Astrocyte (in vitro differentiated cells and primary cell): ENCODE results near the gene MED28. TPM values are rescaled to one million over a fixed set of nuclear protein-coding genes. Genes with fewer than 3 reads are reported as not detected.
A peak's percentile ranks its signal among the peaks of the same experiment; 100 is the strongest.
"Not testable (repeated sequence)": the region's sequence is repeated elsewhere in the genome, so short reads cannot be mapped to it uniquely, and the experiment has no call there.

Source experiments
- DNase-seq: peaks from one replicate; pipeline ENCODE4 v3.0.0-alpha.2; 2010; ENCODE audit warnings: low read depth
- FAIRE-seq: peaks from 2 replicates; lab custom pipeline; 2011; peaks lifted over from hg19 to GRCh38; lab: Jason Lieb, UNC
- H2AFZ ChIP-seq: 2 replicates; pipeline ENCODE4 v1.6.0; 2012; ENCODE audit warnings: low read depth, low read length, inconsistent platforms
- H3K27ac ChIP-seq: 2 replicates; pipeline ENCODE4 v1.5.1; 2011; ENCODE audit warnings: low read depth, low read length, inconsistent platforms
- H3K27me3 ChIP-seq: 2 replicates; pipeline ENCODE4 v1.6.0; 2011; ENCODE audit warnings: low read length, inconsistent platforms; ENCODE audit not compliant: insufficient read depth
- H3K36me3 ChIP-seq: 2 replicates; pipeline ENCODE4 v1.5.1; 2011; ENCODE audit warnings: low read length, inconsistent platforms; ENCODE audit not compliant: insufficient read depth
- H3K4me1 ChIP-seq: 2 replicates; pipeline ENCODE4 v1.5.1; 2011; ENCODE audit warnings: low read length, inconsistent platforms; ENCODE audit not compliant: insufficient read depth
- H3K4me2 ChIP-seq: 2 replicates; pipeline ENCODE4 v1.6.0; 2012; ENCODE audit warnings: low read length, inconsistent platforms
- H3K4me3 ChIP-seq: 2 replicates; pipeline ENCODE4 v1.5.1; 2011; ENCODE audit warnings: low read depth, mild to moderate bottlenecking, low read length, inconsistent platforms; ENCODE audit not compliant: insufficient read depth
- H3K79me2 ChIP-seq: 2 replicates; pipeline ENCODE4 v1.6.0; 2012; ENCODE audit warnings: mild to moderate bottlenecking, low read length, inconsistent platforms; ENCODE audit not compliant: insufficient read depth
- H3K9ac ChIP-seq: 2 replicates; pipeline ENCODE4 v1.6.0; 2012; ENCODE audit warnings: mild to moderate bottlenecking, low read length, inconsistent platforms
- H3K9me3 ChIP-seq: 2 replicates; pipeline ENCODE4 v1.5.1; 2012; ENCODE audit warnings: low read depth, mild to moderate bottlenecking, low read length, inconsistent platforms; ENCODE audit not compliant: insufficient read depth
- H4K20me1 ChIP-seq: 2 replicates; pipeline ENCODE4 v1.6.0; 2012; ENCODE audit warnings: low read length, inconsistent platforms; ENCODE audit not compliant: insufficient read depth
- H3K27ac Mint-ChIP-seq: one replicate; pipeline ENCODE4 v1.8.0; 2021; ENCODE audit warnings: mild to moderate bottlenecking, mixed read lengths; ENCODE audit not compliant: unreplicated experiment
- H3K27me3 Mint-ChIP-seq: one replicate; pipeline ENCODE4 v1.8.0; 2021; ENCODE audit warnings: low read depth, mixed read lengths; ENCODE audit not compliant: unreplicated experiment
- H3K36me3 Mint-ChIP-seq: one replicate; pipeline ENCODE4 v1.8.0; 2021; ENCODE audit warnings: low read depth, mixed read lengths; ENCODE audit not compliant: unreplicated experiment
- H3K4me1 Mint-ChIP-seq: one replicate; pipeline ENCODE4 v1.8.0; 2021; ENCODE audit warnings: low read depth, mixed read lengths; ENCODE audit not compliant: unreplicated experiment
- H3K4me3 Mint-ChIP-seq: one replicate; pipeline ENCODE4 v1.8.0; 2021; ENCODE audit warnings: mild to moderate bottlenecking, moderate library complexity, mixed read lengths; ENCODE audit not compliant: unreplicated experiment
- H3K9me3 Mint-ChIP-seq: one replicate; pipeline ENCODE4 v1.8.0; 2021; ENCODE audit warnings: mild to moderate bottlenecking, mixed read lengths; ENCODE audit not compliant: unreplicated experiment
- CTCF ChIP-seq: IDR thresholded peaks from 2 replicates; pipeline ENCODE4 v1.5.1; 2011; ENCODE audit warnings: low read depth, mild to moderate bottlenecking, inconsistent platforms, low read length, moderate library complexity; ENCODE audit not compliant: insufficient read depth
- EZH2 ChIP-seq: IDR thresholded peaks from 2 replicates; pipeline ENCODE4 v1.6.1; 2012; ENCODE audit warnings: mild to moderate bottlenecking, low read length, inconsistent platforms; ENCODE audit not compliant: insufficient read depth
- total RNA-seq: library from RNA; stranded (reverse); gene quantifications from 2 replicates; pipeline ENCODE4 v1.2.1, GENCODE V29; 2021

MED28 gene
- total RNA-seq, 1 donor from 2014 or later = 42.6 TPM

GRCh38 chr4:17567271-17567670 is 47.2 kb upstream of the MED28 start:
- Histone ChIP-seq H3K27ac (no peak overlapping the region), H4K20me1 (no peaks in the 10 kb centered on the region), H3K4me1 (no peaks in the 10 kb centered on the region), H3K4me3 (no peak overlapping the region), H3K9me3 (no peaks in the 10 kb centered on the region), H3K79me2 (no peaks in the 10 kb centered on the region), H3K4me2 (no peak overlapping the region), H3K9ac (no peak overlapping the region), H3K36me3 (no peaks in the 10 kb centered on the region), H3K27me3 (no peaks in the 10 kb centered on the region), H2AFZ (no peak overlapping the region)
- H3K9me3 Mint-ChIP-seq = no peaks in the 10 kb centered on the region
- no peak for TF ChIP-seq EZH2
- no peak for TF ChIP-seq CTCF
- peak; percentile 41 for FAIRE-seq
- H3K4me1 Mint-ChIP-seq = peaks cover 9% of the 10 kb centered on the region
- H3K27ac Mint-ChIP-seq = no peak overlapping the region
- no peak for DNase-seq
- H3K4me3 Mint-ChIP-seq = no peak overlapping the region
- no peaks in the 10 kb centered on the region for H3K36me3 Mint-ChIP-seq
- no peaks in the 10 kb centered on the region for H3K27me3 Mint-ChIP-seq

- no peak for TF ChIP-seq CTCF
- H3K27me3 ChIP-seq = no peaks in the 10 kb centered on the region
- H3K9ac ChIP-seq = no peak overlapping the region
- no peaks in the 10 kb centered on the region for H3K9me3 Mint-ChIP-seq
- no peaks in the 10 kb centered on the region for H3K36me3 ChIP-seq
- H3K27ac Mint-ChIP-seq = no peak overlapping the region
- no peak overlapping the region for H3K4me3 Mint-ChIP-seq
- peaks cover 10% of the 10 kb centered on the region for H3K4me1 Mint-ChIP-seq
- H3K27me3 Mint-ChIP-seq = no peaks in the 10 kb centered on the region
- DNase-seq = no peak
- no peak overlapping the region for H3K4me3 ChIP-seq
- H3K79me2 ChIP-seq = peaks cover 14% of the 10 kb centered on the region
- H4K20me1 ChIP-seq = peaks cover 11% of the 10 kb centered on the region
- H3K4me1 ChIP-seq = peaks cover 6% of the 10 kb centered on the region
- no peak overlapping the region for H3K27ac ChIP-seq
- no peaks in the 10 kb centered on the region for H3K36me3 Mint-ChIP-seq
- no peak for FAIRE-seq
- H3K4me2 ChIP-seq = no peak overlapping the region
- H2AFZ ChIP-seq = no peak overlapping the region
- no peaks in the 10 kb centered on the region for H3K9me3 ChIP-seq
Measured at GRCh38 chr4:17574206-17574605, 40.2 kb upstream of the MED28 start.

- not testable (repeated sequence) for H3K9me3 ChIP-seq, H3K27ac Mint-ChIP-seq, DNase-seq, H2AFZ ChIP-seq, H3K4me3 Mint-ChIP-seq, H3K4me2 ChIP-seq, FAIRE-seq, H3K4me1 ChIP-seq, H3K27me3 Mint-ChIP-seq, H3K9ac ChIP-seq, H3K9me3 Mint-ChIP-seq, H3K36me3 ChIP-seq, H3K36me3 Mint-ChIP-seq, H3K27ac ChIP-seq, H3K4me3 ChIP-seq, H3K27me3 ChIP-seq
- H3K4me1 Mint-ChIP-seq = peaks cover 15% of the 10 kb centered on the region
- H4K20me1 ChIP-seq = peaks cover 16% of the 10 kb centered on the region
- peaks cover 19% of the 10 kb centered on the region for H3K79me2 ChIP-seq
Measured at GRCh38 chr4:17575177-17575576, 39.3 kb upstream of the MED28 start.
